ENCODE measurements around the gene SYNJ2. TPM values are rescaled to one million over a fixed set of nuclear protein-coding genes. Genes with fewer than 3 reads are reported as not detected.

The SYNJ2 gene
- total RNA-seq, 1 donor from 2014 or later = 23.6 TPM

DNA sequence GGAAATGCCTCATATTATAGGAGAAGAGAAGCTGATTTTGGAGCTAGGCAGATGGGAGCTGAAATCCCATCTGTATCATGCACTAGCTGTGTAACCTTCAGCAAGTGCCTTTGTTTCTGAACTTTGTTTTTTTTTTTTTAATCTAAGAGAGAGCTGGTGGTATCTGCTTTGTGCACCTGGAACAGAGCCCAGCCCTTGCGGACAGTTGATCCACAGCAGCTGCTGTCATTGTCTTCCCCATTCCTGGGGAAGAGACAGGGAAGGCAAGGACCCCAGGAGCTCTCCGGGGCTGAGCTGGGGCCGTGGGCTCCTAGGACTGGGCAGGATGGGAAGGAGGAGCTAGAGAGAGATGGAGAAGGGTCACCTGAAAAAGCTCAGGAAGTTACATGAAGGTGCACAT, 92.1 kb downstream of the SYNJ2 start:
- DNase-seq (ENCODE audit: low spot score) = no peak

DNA sequence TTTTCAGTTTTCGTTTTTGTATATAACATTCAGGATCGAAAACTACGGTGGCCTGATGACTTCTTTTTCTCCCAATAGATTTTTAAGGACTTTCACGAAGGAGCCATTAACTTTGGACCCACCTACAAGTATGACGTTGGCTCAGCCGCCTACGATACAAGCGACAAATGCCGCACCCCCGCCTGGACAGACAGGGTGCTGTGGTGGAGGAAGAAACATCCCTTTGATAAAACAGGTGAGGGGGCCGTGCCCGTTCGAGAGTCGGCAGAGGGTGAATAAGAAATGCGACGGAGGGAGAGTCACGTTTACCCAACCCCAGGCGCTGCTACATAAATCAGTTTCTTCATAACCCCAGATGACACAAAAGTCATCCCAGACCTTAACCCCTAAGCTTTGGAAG, 94.9 kb downstream of the SYNJ2 start:
- no peak for DNase-seq (ENCODE audit: low spot score)

DNA sequence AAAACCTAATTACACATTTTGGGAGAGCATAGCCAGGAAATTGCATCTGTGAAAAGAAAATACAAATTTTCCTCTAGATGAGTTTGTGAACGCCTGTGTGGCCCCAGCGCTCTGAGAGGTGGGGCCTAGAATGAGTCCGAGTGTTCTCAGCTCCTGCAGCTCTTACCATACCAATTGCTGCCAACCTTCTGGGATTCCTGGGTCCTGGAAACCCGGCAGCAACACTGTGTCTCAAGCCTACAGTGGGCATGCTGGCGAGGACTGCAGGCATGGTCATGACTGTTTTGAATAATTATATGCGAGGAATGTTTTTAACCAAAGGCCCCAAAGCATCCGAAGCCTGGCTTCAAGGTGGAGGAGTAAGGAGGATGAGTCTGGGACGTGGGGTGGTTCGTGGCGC, 96.0 kb downstream of the SYNJ2 start:
- no peak for DNase-seq (ENCODE audit: low spot score)

DNA sequence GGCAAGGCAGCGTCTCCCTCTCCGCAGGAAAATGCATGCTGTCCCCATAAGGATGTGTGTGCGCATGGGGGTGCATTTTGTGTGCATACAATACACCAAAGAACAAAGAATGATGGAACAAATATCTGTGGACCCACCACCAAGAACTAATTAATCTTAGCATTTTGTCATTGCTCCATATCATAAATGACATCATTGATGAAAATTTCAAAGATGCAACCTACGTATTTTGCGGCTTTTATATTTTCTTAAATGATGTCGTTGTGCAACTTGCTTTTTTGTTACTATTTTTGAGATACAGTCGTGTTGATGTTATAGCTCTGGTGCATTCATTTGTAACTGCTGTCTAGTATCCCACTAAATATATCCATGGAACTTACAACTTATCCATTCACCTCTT, 96.7 kb downstream of the SYNJ2 start:
- no peak for DNase-seq (ENCODE audit: low spot score)

GRCh38 chr6:158080849-158081656, 99.4 kb downstream of the SYNJ2 start:
- DNase-seq (ENCODE audit: low spot score) = no peak

- no peak for DNase-seq (ENCODE audit: low spot score)
Measured at GRCh38 chr6:158081657-158081935, 99.9 kb downstream of the SYNJ2 start.

DNA sequence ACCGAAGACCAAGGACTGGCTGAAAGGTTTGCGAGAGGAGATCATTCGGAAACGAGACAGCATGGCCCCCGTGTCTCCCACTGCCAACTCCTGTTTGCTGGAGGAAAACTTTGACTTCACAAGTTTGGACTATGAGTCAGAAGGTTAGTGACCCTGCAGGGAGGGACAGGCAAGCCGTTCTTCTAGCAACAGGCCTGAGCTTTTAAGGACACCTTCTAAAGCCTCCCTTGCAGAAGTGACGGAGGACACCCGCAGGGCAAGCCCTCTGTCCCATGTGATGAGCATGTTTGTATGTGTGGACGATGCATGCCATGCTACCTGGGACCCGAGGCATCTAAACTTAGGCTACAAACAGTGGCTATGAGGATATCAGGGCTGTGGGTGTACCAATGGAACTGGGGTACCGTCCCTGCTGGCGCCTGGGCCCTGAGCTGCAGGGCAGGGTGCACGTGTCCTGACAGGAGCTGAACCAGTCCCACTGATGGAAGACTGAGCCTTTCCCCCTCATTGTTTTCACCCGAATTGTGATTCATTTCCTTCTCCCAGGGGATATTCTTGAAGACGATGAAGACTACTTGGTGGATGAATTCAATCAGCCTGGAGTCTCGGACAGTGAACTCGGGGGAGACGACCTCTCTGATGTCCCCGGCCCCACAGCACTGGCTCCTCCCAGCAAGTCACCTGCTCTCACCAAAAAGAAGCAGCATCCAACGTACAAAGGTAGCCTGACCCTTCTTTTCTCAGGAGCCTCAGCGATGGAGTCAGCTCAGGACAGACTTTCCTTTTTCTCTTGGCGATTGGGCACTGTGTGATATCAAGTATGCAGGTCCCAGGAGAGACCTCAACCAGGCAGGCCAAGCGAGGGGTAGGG, 102.0 kb downstream of the SYNJ2 start:
- DNase-seq (ENCODE audit: low spot score) = no peak

GRCh38 chr6:158085261-158086053, 103.8 kb downstream of the SYNJ2 start:
- DNase-seq (ENCODE audit: low spot score) = no peak

DNA sequence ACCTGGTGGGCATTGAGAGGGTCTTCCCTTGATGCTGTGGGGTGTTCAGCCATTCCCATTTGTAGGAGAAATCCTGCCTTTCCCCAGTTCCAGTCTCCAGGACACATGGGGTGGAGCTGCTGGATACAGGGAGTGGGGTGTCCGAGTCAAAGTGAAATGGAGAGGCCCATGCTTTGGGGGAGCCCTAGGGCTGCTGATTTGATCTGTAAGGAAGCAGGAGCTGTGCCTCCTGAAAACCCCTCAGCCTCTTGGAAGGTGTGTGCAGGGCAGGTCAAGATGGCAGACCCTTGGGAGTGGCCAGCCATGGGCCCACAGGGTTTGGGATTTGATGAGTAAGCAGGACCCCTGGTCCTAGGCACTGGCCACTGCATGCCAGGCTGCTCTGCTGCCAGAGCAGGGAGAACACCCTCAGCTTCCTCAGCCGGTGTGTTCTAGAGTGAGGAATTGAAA, 104.4 kb downstream of the SYNJ2 start:
- no peak for DNase-seq (ENCODE audit: low spot score)

GRCh38 chr6:158086504-158087223, 105.0 kb downstream of the SYNJ2 start:
- no peak for DNase-seq (ENCODE audit: low spot score)

DNA sequence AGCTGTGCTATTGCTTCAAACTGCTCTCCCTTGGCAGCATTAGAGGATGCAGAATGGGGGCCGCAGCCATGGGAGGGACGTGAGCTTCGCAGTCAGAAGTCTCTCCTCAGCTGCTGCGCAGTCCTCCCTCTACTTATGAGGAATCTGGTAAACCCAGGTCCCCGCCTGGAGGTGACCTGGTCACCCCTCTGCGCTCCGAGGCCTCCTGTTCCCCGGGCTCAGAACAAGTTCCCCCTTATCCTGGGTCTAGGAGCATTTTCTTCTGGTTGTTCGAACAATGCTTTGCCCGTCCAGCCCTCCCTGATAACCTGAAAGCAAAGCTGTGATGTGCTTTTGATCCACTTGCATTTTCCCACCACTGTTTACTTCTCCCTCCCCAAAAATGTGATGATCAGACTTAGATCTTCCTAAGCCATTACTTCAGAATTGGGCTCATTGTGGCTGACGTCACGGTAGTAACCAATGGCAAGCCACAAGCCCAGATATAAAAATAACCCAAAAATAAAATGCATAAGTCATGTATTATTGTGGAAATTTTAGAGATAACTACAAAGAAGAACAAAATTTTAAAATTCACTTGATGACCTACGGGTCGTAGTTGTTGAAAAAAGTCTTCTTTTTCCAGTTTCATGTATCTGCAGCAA, 105.7 kb downstream of the SYNJ2 start:
- DNase-seq (ENCODE audit: low spot score) = no peak

GRCh38 chr6:158092806-158093205, 111.1 kb downstream of the SYNJ2 start:
- no peak for DNase-seq (ENCODE audit: low spot score)

DNA sequence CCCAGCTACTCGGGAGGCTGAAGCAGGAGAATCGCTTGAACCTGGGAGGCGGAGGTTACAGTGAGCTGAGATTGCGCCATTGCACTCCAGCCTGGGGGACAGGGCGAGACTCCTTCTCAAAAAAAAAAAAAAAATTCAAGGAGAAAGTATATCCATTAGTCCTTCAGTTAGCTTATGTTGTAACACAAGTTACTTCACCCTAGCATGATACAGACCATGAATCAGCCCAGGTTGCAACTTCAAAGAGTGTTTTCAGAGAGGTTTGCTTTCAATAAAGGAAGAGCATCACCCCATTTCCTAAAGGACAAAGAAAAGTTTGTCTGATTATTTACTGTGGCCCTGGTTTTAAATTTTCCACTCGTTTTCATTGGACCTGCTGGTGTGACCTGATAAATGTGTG, 113.4 kb downstream of the SYNJ2 start:
- no peak for DNase-seq (ENCODE audit: low spot score)

DNA sequence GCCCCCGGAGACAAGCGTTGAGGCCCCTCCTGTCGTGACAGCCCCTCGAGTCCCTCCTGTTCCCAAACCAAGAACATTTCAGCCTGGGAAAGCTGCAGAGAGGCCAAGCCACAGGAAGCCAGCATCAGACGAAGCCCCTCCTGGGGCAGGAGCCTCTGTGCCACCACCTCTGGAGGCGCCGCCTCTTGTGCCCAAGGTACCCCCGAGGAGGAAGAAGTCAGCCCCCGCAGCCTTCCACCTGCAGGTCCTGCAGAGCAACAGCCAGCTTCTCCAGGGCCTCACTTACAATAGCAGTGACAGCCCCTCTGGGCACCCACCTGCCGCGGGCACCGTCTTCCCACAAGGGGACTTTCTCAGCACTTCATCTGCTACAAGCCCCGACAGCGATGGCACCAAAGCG, 114.0 kb downstream of the SYNJ2 start:
- DNase-seq (ENCODE audit: low spot score) = no peak

DNA sequence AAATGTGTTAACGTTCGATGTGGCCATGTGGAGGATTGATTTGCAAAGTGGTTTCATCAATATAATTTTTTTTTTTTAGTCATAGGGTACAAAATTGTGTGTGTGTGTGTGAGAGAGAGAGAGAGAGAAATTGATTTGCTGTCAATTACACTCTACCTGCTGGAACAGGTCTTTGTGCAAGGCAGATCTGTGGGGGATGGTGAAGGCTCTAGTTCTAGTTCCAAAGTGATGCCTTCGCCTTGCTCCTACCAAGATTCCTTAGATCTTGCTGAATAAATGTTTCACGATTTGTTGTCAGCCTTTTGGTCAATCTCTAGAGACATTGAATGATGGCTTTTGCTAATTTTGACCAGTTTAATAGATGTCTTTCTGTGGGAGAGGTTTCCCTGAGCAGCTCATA, 121.6 kb downstream of the SYNJ2 start:
- no peak for DNase-seq (ENCODE audit: low spot score)

- DNase-seq (ENCODE audit: low spot score) = no peak
Measured at GRCh38 chr6:158104696-158105095, 123.0 kb downstream of the SYNJ2 start.

DNA sequence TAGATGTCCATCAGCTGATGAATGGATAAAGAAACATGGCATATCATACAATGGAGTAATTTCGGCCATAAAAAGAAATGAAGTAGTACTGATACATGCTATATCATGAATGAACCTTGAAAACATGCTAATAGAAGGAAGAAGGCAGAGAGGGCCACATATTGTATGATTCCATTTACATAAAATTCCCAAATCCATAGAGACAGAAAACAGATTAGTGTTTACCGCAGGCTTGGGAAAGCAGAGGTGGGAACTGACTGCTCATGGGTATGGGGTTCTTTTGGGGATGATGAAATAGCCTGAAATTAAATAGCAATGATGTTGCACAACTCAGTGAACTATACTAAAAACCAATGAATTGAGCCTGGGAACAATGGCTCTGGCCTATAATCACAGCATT, 128.1 kb downstream of the SYNJ2 start:
- no peak for DNase-seq (ENCODE audit: low spot score)

DNA sequence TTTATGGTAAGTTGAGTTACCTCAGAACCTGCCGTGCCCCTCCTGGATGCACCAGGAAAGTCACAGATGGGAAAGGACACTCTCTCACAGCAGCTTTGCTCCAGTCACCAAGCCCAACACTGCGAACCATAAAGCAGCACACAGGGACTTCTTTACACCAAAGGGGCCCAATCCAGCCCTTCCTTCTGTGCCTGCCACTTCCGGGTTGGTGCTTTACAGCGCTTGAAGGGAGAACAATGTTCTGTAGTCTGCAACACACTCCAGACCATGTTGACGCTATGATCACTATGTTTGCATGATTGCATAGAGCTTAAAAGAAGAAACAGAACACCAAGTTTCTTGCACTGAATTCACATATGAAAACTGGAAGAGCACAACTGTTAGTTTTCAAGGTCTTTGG, 129.3 kb downstream of the SYNJ2 start:
- DNase-seq (ENCODE audit: low spot score) = no peak

- DNase-seq (ENCODE audit: low spot score) = no peak
Measured at GRCh38 chr6:158111987-158112386, 130.3 kb downstream of the SYNJ2 start.

DNA sequence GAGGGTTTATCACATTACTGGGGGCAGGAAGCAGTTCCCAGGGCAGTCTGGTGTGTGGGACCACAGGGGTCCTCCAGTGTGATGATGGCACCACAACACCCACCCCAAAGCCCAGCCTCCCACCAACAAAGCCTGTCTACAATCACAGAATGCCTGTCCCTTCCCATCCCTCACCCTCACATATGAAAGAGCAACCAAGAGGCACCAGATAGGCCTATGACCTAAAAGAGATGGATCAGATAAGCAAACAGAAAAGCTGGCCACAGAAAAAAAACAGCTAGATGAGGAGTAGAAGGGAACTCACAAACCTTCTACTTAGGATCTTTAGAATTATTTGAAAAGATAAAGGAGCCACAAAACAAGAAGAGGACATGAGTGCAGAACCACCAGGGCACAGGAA, 132.1 kb downstream of the SYNJ2 start:
- no peak for DNase-seq (ENCODE audit: low spot score)

GRCh38 chr6:158115102-158115501, 133.4 kb downstream of the SYNJ2 start:
- DNase-seq (ENCODE audit: low spot score) = no peak
